Stimulated activated CD8-positive, alpha-beta memory T cell treated with anti-CD3 and anti-CD28 coated beads, Interleukin-15, amount 100 ng/mL, for 24 hours (primary cell): ENCODE measurements around the gene TRMT61A.

Experiments
- DNase-seq: peaks from one replicate; pipeline ENCODE4 v3.0.0-alpha.2; 2020; ENCODE audit warnings: low read depth

Gene TRMT61A

DNA sequence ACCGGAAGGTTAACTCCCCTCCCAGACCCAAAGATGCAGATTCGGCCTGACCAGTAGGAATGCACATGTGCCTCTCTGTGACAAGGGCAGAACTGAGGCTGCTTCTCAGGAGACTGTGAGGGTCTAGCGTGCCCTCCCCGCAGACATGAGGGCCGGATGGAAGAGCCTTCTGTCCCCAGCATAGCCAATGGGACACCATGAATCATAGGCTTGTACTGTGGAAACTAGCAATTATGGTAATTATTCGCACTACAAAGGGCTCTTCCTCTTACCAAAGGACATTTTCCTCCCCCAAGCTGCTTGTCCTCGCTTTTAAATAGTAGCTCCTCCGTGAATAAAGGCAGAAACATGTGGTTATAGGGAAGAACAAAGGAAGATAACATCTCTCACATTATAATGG lies 40.0 kb downstream of the TRMT61A start:
- DNase-seq: no peak

GRCh38 chr14:103569408-103569807 lies 40.4 kb downstream of the TRMT61A start:
- DNase-seq: no peak

DNA sequence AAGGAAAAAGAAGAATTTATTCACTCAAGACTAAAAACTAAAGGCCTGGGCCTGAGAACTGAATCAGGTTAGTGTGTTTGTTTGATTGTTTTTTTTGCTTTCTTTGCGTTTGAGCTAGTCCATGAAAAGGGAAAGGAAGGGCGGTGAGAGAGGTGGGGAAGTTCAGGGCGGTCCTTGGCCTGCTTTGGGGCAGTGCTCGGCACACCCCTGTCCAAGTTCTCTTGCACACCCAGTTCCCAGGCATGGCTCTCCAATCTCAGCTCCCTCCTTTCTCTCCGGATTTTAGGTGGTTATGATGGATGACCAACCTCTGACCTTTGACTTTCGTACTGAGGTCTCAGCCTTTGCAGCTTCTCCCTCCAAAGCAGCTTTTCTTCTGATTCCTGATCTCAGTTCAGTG lies 45.1 kb downstream of the TRMT61A start:
- no peak for DNase-seq

DNA sequence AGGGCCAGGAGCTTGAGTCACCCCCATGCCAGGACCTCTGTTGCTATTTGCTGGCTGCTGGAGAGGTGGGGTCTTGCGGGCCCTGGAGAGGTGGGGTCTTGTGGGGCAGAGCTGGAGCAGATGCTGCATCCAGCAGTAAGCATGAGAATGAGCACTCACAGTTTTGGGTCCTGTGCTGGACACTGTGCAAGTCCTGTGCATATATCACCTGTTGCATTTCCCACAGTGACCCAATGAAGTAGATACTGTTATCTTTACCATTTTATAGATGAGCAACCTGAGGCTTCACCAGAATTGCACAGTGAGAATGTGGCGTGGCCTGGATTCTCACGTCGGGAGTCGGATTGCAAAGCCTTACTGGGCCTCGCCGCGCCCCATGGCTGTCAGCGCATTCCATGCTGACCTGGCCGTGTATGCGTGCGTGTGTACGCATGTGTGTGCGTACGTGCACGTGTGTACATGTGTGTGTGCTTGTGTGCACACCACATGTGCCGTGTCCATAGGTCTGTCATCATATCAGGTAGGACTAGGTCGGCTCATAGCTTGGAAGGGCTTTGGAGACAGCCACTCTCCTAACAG lies 45.8 kb downstream of the TRMT61A start:
- no peak for DNase-seq

DNA sequence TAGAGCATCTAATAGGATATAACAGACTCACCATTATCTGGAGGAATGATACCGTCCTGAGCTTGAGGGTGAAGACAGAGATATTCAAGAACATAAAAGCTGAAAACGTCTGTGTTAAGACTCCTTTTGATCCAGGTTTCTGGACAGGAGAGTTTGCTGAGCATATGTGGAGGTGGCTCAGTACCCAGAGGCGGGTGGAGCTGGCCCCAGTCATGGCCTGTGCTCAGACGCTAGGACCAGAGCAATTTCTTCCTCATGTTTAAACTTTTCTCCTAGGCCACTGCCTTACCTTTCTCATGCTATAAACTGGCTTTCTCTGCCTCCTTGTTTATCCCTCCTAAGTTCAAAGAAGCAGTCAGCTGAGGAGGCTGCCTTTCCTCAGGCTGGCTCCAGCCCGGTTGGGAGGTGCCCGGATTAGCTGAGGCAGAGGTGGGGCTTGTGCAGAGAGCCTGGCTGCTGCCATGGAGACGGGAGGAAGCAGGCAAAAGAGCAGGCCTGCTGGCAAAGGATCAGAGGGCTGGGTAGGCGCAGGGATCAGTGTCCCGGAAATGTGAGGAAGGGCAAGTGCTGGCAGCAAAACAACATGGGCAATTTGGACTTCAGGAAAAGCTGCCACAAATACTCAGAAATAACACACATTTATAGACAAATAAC lies 47.5 kb downstream of the TRMT61A start:
- no peak for DNase-seq

- no peak for DNase-seq
These were observed 49.5 kb downstream of the TRMT61A start for GRCh38 chr14:103578401-103579075.

GRCh38 chr14:103581206-103581605 lies 52.2 kb downstream of the TRMT61A start:
- no peak for DNase-seq

DNA sequence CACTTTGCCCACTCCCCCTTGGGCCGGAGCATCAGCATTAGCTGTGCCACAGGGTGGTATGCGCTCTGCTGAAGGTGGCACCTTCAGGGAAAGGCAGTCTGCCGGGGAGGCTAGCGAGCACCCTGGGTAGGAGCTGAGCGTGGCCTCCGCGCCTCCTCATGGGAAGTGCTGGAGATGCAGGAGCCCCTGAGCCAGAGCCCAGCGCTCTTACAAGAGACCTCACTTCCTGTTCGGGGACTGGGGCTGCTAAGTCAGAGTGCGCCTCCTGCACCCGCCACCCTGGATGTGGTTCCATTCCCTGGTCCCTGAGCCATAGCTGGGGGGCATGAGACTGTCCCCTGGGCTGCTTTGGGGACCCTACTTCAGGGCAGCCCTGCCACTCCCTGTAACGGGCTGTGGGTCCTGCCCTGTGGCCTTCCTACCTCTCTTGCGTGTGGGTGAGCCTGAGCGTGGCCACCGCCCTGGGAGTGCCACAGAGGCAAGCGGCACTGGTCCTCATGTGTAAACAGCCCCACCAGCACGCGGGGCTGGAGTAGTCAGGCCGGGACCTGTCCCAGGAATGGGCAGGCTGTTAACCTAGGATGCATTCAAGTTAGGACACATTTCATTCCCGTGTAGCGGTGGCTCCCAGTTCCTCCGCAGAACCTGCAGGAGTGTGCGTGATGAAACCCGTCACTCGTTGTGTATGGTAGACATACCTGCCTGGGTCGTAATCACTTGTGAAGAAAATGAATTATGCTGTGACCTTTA lies 53.1 kb downstream of the TRMT61A start:
- DNase-seq: no peak

- DNase-seq: no peak
These were observed 55.4 kb downstream of the TRMT61A start for GRCh38 chr14:103584326-103584915.
